ENCODE data around the gene BEX2. TPM values are rescaled to one million over a fixed set of nuclear protein-coding genes. Genes with fewer than 3 reads are reported as not detected.

BEX2 gene
- total RNA-seq: 2.1 and 6.7 TPM in 2 replicates

GRCh38 chrX:103310555-103311398, at the start of gene BEX2:
Gene BEX2 (minus strand): TSS chrX:103310990. CDS start chrX:103309976, 1,014 bp downstream.

GRCh38 chrX:103356130-103356798, 45.5 kb upstream of the BEX2 start, which contains the start of gene TCEAL9:
Gene TCEAL9 (plus strand): TSS chrX:103356506. CDS start chrX:103357685, 1,179 bp downstream.

GRCh38 chrX:103329991-103330390, 19.2 kb upstream of the BEX2 start, which contains the start of gene TCEAL7:
Gene TCEAL7 (plus strand): TSS chrX:103330239. CDS start chrX:103331404, 1,165 bp downstream.

GRCh38 chrX:103276581-103277002, 34.2 kb downstream of the BEX2 start, which contains the start of gene TCEAL5:
Gene TCEAL5 (minus strand): TSS chrX:103276750. CDS start chrX:103274563, 2,187 bp downstream.

Small RNA genes within 50 kb of the gene (small RNA-seq; reads per million reads assigned to genes)
- not detected for gene Z92846.1

Other genes starting within 250 kb of the BEX2 start
- gene BEX1, start 246.8 kb downstream of the BEX2 start, total RNA-seq: not detected in 2 replicates
- not detected in 2 replicates for gene NXF3, start 217.8 kb downstream of the BEX2 start, total RNA-seq
- 18.7 and 22.8 TPM in 2 replicates for gene BEX4, start 95.9 kb downstream of the BEX2 start, total RNA-seq
- gene TCEAL8, start 55.8 kb downstream of the BEX2 start, total RNA-seq: 126 and 214 TPM in 2 replicates
- not detected in 2 replicates for gene TCEAL5, start 34.2 kb downstream of the BEX2 start, total RNA-seq
- gene TCEAL7, start 19.2 kb upstream of the BEX2 start, total RNA-seq: 2.1 and 10.6 TPM in 2 replicates
- gene TCEAL9, start 45.5 kb upstream of the BEX2 start, total RNA-seq: 37.8 and 71.1 TPM in 2 replicates
- 56.1 and 146 TPM in 2 replicates for gene BEX3, start 65.5 kb upstream of the BEX2 start, total RNA-seq
- 0.65 and 2.7 TPM in 2 replicates for gene RAB40A, start 208.5 kb upstream of the BEX2 start, total RNA-seq